ENCODE measurements around the gene ZSWIM5. TPM values are rescaled to one million over a fixed set of nuclear protein-coding genes. Genes with fewer than 3 reads are reported as not detected.
"Not testable (repeated sequence)": the region's sequence is repeated elsewhere in the genome, so short reads cannot be mapped to it uniquely, and the experiment has no call there.

The ZSWIM5 gene
- polyA plus RNA-seq, 4 donors, result 3.8 to 8.1 (median 4.3) TPM

GRCh38 chr1:45103534-45103933 is 102.9 kb downstream of the ZSWIM5 start:
- FAIRE-seq (no peak), DNase-seq (no peak)
- H3K27ac ChIP-seq (ENCODE audit: low read depth in 1 of 3, low read length in 2 of 3), result no peak overlapping the region
- no peaks in the 10 kb centered on the region for H3K4me1 ChIP-seq (ENCODE audit: control insufficient read depth in 3 of 3, insufficient read depth in 2 of 3, low read depth in 1 of 3, low read length in 2 of 3)
- H3K4me3 ChIP-seq (ENCODE audit: low read depth in 1 of 3, low read length in 3 of 3), result no peak overlapping the region
- peaks cover 0 to 22% of the 10 kb centered on the region in 2 donors for H3K9me3 ChIP-seq (ENCODE audit: control insufficient read depth in 2 of 2, insufficient read depth in 1 of 2, low read depth in 1 of 2, low read length in 1 of 2)
- no peaks in the 10 kb centered on the region for H3K27me3 ChIP-seq (ENCODE audit: control insufficient read depth in 3 of 3, insufficient read depth in 3 of 3, low read length in 3 of 3)
- H3K36me3 ChIP-seq (ENCODE audit: control insufficient read depth in 3 of 3, insufficient read depth in 2 of 3, low read depth in 1 of 3, low read length in 3 of 3), result no peaks in the 10 kb centered on the region

GRCh38 chr1:45101947-45102346 is 104.5 kb downstream of the ZSWIM5 start:
- FAIRE-seq, result no peak
- no peak for DNase-seq
- Histone ChIP-seq H3K27me3 (ENCODE audit: control insufficient read depth in 3 of 3, insufficient read depth in 3 of 3, low read length in 3 of 3) (peaks cover 0 to 2% (median 0%) of the 10 kb centered on the region in 3 donors), H3K4me1 (ENCODE audit: control insufficient read depth in 3 of 3, insufficient read depth in 2 of 3, low read depth in 1 of 3, low read length in 2 of 3) (peaks cover 0 to 2% (median 0%) of the 10 kb centered on the region in 3 donors), H3K27ac (ENCODE audit: low read depth in 1 of 3, low read length in 2 of 3) (no peak overlapping the region), H3K36me3 (ENCODE audit: control insufficient read depth in 3 of 3, insufficient read depth in 2 of 3, low read depth in 1 of 3, low read length in 3 of 3) (no peaks in the 10 kb centered on the region), H3K9me3 (ENCODE audit: control insufficient read depth in 2 of 2, insufficient read depth in 1 of 2, low read depth in 1 of 2, low read length in 1 of 2) (peaks cover 0 to 21% of the 10 kb centered on the region in 2 donors), H3K4me3 (ENCODE audit: low read depth in 1 of 3, low read length in 3 of 3) (no peak overlapping the region)

- not testable (repeated sequence) for H3K27me3 ChIP-seq (ENCODE audit: control insufficient read depth in 3 of 3, insufficient read depth in 3 of 3, low read length in 3 of 3); H3K36me3 ChIP-seq (ENCODE audit: control insufficient read depth in 3 of 3, insufficient read depth in 2 of 3, low read depth in 1 of 3, low read length in 3 of 3); DNase-seq; H3K4me1 ChIP-seq (ENCODE audit: control insufficient read depth in 3 of 3, insufficient read depth in 2 of 3, low read depth in 1 of 3, low read length in 2 of 3); H3K27ac ChIP-seq (ENCODE audit: low read depth in 1 of 3, low read length in 2 of 3); FAIRE-seq; H3K4me3 ChIP-seq (ENCODE audit: low read depth in 1 of 3, low read length in 3 of 3)
- WGBS, 3 donors, result 78 to 90% (median 90%) methylated on average over 5 of the region's 5 CpGs
- H3K9me3 ChIP-seq (ENCODE audit: control insufficient read depth in 2 of 2, insufficient read depth in 1 of 2, low read depth in 1 of 2, low read length in 1 of 2), result peaks cover 0 to 18% of the 10 kb centered on the region in 2 donors
These were observed 104.9 kb downstream of the ZSWIM5 start for GRCh38 chr1:45101528-45101927.

GRCh38 chr1:45097944-45098343 is 108.5 kb downstream of the ZSWIM5 start:
- Histone ChIP-seq H3K9me3 (ENCODE audit: control insufficient read depth in 2 of 2, insufficient read depth in 1 of 2, low read depth in 1 of 2, low read length in 1 of 2) (no peaks in the 10 kb centered on the region), H3K4me3 (ENCODE audit: low read depth in 1 of 3, low read length in 3 of 3) (no peak overlapping the region), H3K4me1 (ENCODE audit: control insufficient read depth in 3 of 3, insufficient read depth in 2 of 3, low read depth in 1 of 3, low read length in 2 of 3) (peaks cover 0 to 2% (median 0%) of the 10 kb centered on the region in 3 donors), H3K27me3 (ENCODE audit: control insufficient read depth in 3 of 3, insufficient read depth in 3 of 3, low read length in 3 of 3) (peaks cover 0 to 2% (median 0%) of the 10 kb centered on the region in 3 donors), H3K27ac (ENCODE audit: low read depth in 1 of 3, low read length in 2 of 3) (no peak overlapping the region), H3K36me3 (ENCODE audit: control insufficient read depth in 3 of 3, insufficient read depth in 2 of 3, low read depth in 1 of 3, low read length in 3 of 3) (no peaks in the 10 kb centered on the region)
- FAIRE-seq (no peak), DNase-seq (no peak)
- 85 to 100% (median 94%) methylated on average over 1 of the region's 1 CpG for WGBS, 3 donors

GRCh38 chr1:45097079-45097478 is 109.3 kb downstream of the ZSWIM5 start:
- Histone ChIP-seq H3K9me3 (ENCODE audit: control insufficient read depth in 2 of 2, insufficient read depth in 1 of 2, low read depth in 1 of 2, low read length in 1 of 2) (no peaks in the 10 kb centered on the region), H3K36me3 (ENCODE audit: control insufficient read depth in 3 of 3, insufficient read depth in 2 of 3, low read depth in 1 of 3, low read length in 3 of 3) (no peaks in the 10 kb centered on the region), H3K27ac (ENCODE audit: low read depth in 1 of 3, low read length in 2 of 3) (no peak overlapping the region), H3K27me3 (ENCODE audit: control insufficient read depth in 3 of 3, insufficient read depth in 3 of 3, low read length in 3 of 3) (peaks cover 0 to 2% (median 0%) of the 10 kb centered on the region in 3 donors), H3K4me3 (ENCODE audit: low read depth in 1 of 3, low read length in 3 of 3) (no peak overlapping the region), H3K4me1 (ENCODE audit: control insufficient read depth in 3 of 3, insufficient read depth in 2 of 3, low read depth in 1 of 3, low read length in 2 of 3) (peaks cover 0 to 4% (median 2%) of the 10 kb centered on the region in 3 donors)
- DNase-seq (no peak), FAIRE-seq (no peak)
- WGBS, 3 donors, result 78 to 93% (median 91%) methylated on average over 2 of the region's 2 CpGs

GRCh38 chr1:45095450-45095849 is 111.0 kb downstream of the ZSWIM5 start:
- no peak for DNase-seq
- Histone ChIP-seq H3K27ac (ENCODE audit: low read depth in 1 of 3, low read length in 2 of 3) (no peak overlapping the region), H3K4me1 (ENCODE audit: control insufficient read depth in 3 of 3, insufficient read depth in 2 of 3, low read depth in 1 of 3, low read length in 2 of 3) (peaks cover 0 to 4% (median 2%) of the 10 kb centered on the region in 3 donors), H3K27me3 (ENCODE audit: control insufficient read depth in 3 of 3, insufficient read depth in 3 of 3, low read length in 3 of 3) (peaks cover 0 to 2% (median 0%) of the 10 kb centered on the region in 3 donors), H3K9me3 (ENCODE audit: control insufficient read depth in 2 of 2, insufficient read depth in 1 of 2, low read depth in 1 of 2, low read length in 1 of 2) (no peaks in the 10 kb centered on the region), H3K4me3 (ENCODE audit: low read depth in 1 of 3, low read length in 3 of 3) (no peak overlapping the region), H3K36me3 (ENCODE audit: control insufficient read depth in 3 of 3, insufficient read depth in 2 of 3, low read depth in 1 of 3, low read length in 3 of 3) (no peaks in the 10 kb centered on the region)
- no peak for FAIRE-seq
- 85 to 91% (median 86%) methylated on average over 2 of the region's 2 CpGs for WGBS, 3 donors

- not testable (repeated sequence) for H3K36me3 ChIP-seq (ENCODE audit: control insufficient read depth in 3 of 3, insufficient read depth in 2 of 3, low read depth in 1 of 3, low read length in 3 of 3); FAIRE-seq; H3K4me3 ChIP-seq (ENCODE audit: low read depth in 1 of 3, low read length in 3 of 3); H3K9me3 ChIP-seq (ENCODE audit: control insufficient read depth in 2 of 2, insufficient read depth in 1 of 2, low read depth in 1 of 2, low read length in 1 of 2); H3K4me1 ChIP-seq (ENCODE audit: control insufficient read depth in 3 of 3, insufficient read depth in 2 of 3, low read depth in 1 of 3, low read length in 2 of 3); H3K27me3 ChIP-seq (ENCODE audit: control insufficient read depth in 3 of 3, insufficient read depth in 3 of 3, low read length in 3 of 3); DNase-seq; H3K27ac ChIP-seq (ENCODE audit: low read depth in 1 of 3, low read length in 2 of 3)
- WGBS, 3 donors, result 94 to 97% (median 95%) methylated on average over 4 of the region's 4 CpGs
These were observed 112.0 kb downstream of the ZSWIM5 start for GRCh38 chr1:45094371-45094770.

GRCh38 chr1:45093334-45093733 is 113.1 kb downstream of the ZSWIM5 start:
- no peak for FAIRE-seq
- no peak for DNase-seq
- Histone ChIP-seq H3K4me1 (ENCODE audit: control insufficient read depth in 3 of 3, insufficient read depth in 2 of 3, low read depth in 1 of 3, low read length in 2 of 3) (peaks cover 0 to 4% (median 2%) of the 10 kb centered on the region in 3 donors), H3K9me3 (ENCODE audit: control insufficient read depth in 2 of 2, insufficient read depth in 1 of 2, low read depth in 1 of 2, low read length in 1 of 2) (no peaks in the 10 kb centered on the region), H3K4me3 (ENCODE audit: low read depth in 1 of 3, low read length in 3 of 3) (no peak overlapping the region), H3K27ac (ENCODE audit: low read depth in 1 of 3, low read length in 2 of 3) (no peak overlapping the region), H3K36me3 (ENCODE audit: control insufficient read depth in 3 of 3, insufficient read depth in 2 of 3, low read depth in 1 of 3, low read length in 3 of 3) (no peaks in the 10 kb centered on the region), H3K27me3 (ENCODE audit: control insufficient read depth in 3 of 3, insufficient read depth in 3 of 3, low read length in 3 of 3) (peaks cover 0 to 2% (median 0%) of the 10 kb centered on the region in 3 donors)

- Histone ChIP-seq H3K27me3 (ENCODE audit: control insufficient read depth in 3 of 3, insufficient read depth in 3 of 3, low read length in 3 of 3) (no peaks in the 10 kb centered on the region), H3K36me3 (ENCODE audit: control insufficient read depth in 3 of 3, insufficient read depth in 2 of 3, low read depth in 1 of 3, low read length in 3 of 3) (peaks cover 0 to 4% (median 0%) of the 10 kb centered on the region in 3 donors), H3K4me1 (ENCODE audit: control insufficient read depth in 3 of 3, insufficient read depth in 2 of 3, low read depth in 1 of 3, low read length in 2 of 3) (peaks cover 0 to 4% (median 0%) of the 10 kb centered on the region in 3 donors), H3K9me3 (ENCODE audit: control insufficient read depth in 2 of 2, insufficient read depth in 1 of 2, low read depth in 1 of 2, low read length in 1 of 2) (no peaks in the 10 kb centered on the region), H3K27ac (ENCODE audit: low read depth in 1 of 3, low read length in 2 of 3) (no peak overlapping the region), H3K4me3 (ENCODE audit: low read depth in 1 of 3, low read length in 3 of 3) (no peak overlapping the region)
- FAIRE-seq (no peak), DNase-seq (peak; percentile 27 to 37)
- WGBS, 3 donors, result 13 to 57% (median 47%) methylated on average over 2 of the region's 2 CpGs
These were observed 116.7 kb downstream of the ZSWIM5 start for GRCh38 chr1:45089711-45090110.
